Lung (tissue), 12 donors: ENCODE measurements around the gene MAP3K21. TPM values are rescaled to one million over a fixed set of nuclear protein-coding genes. Genes with fewer than 3 reads are reported as not detected.

Experiments
- ATAC-seq: fragments of 200-7000 bp; cut with Tn5 transposase; one replicate; pipeline ENCODE4 v1.9.1; 2020; ENCODE audit warnings: moderate number of reproducible peaks; ENCODE audit not compliant: insufficient read depth, low FRiP score
- DNase-seq, 3 donors: peaks; one replicate each; pipeline ENCODE4 v3.0.0-alpha.2; 2013 to 2017
- H3K27ac ChIP-seq, 2 donors: one replicate each; pipeline ENCODE4 v1.5.1; 2013; ENCODE audit warnings: mild to moderate bottlenecking in 2 of 2, moderate library complexity in 2 of 2, control low read depth in 1 of 2, inconsistent platforms in 1 of 2, low read depth in 1 of 2, low read length in 1 of 2
- H3K27me3 ChIP-seq, 3 donors: one replicate each; pipeline ENCODE4 v1.5.1; 2013; ENCODE audit warnings: low read length in 2 of 3; ENCODE audit not compliant: control insufficient read depth in 3 of 3, insufficient read depth in 3 of 3
- H3K36me3 ChIP-seq, 4 donors: one replicate each; pipeline ENCODE4 v1.5.1; 2013; ENCODE audit warnings: low read length in 4 of 4, mild to moderate bottlenecking in 1 of 4, moderate library complexity in 1 of 4; ENCODE audit not compliant: control insufficient read depth in 4 of 4, insufficient read depth in 4 of 4
- H3K4me1 ChIP-seq, 5 donors: one replicate each; pipeline ENCODE4 v1.5.1; 2013; ENCODE audit warnings: low read length in 5 of 5, mild to moderate bottlenecking in 2 of 5, moderate library complexity in 1 of 5; ENCODE audit not compliant: control insufficient read depth in 5 of 5, insufficient read depth in 5 of 5
- H3K4me3 ChIP-seq: one replicate; pipeline ENCODE4 v1.5.1; 2013; ENCODE audit warnings: mild to moderate bottlenecking, control low read depth, moderate library complexity
- H3K9ac ChIP-seq, 2 donors: one replicate each; pipeline ENCODE4 v1.5.1; 2013; ENCODE audit warnings: low read length in 2 of 2, control low read depth in 1 of 2; ENCODE audit not compliant: insufficient read depth in 1 of 2
- H3K9me3 ChIP-seq, 4 donors: one replicate each; pipeline ENCODE4 v1.5.1; 2013; ENCODE audit warnings: low read length in 3 of 4, mild to moderate bottlenecking in 1 of 4, moderate library complexity in 1 of 4; ENCODE audit not compliant: control insufficient read depth in 4 of 4, insufficient read depth in 3 of 4
- WGBS, 2 donors: extraction: QIAGEN DNeasy Blood & Tissue Kit; methylation state at CpG; one replicate each; pipeline ENCODE4 v1.1.7; 2013; 5-methylcytosine and 5-hydroxymethylcytosine counted together
- polyA plus RNA-seq, 2 donors: library from polyadenylated mRNA; stranded (reverse); fragments of 200-250 nt; gene quantifications; one replicate each; pipeline ENCODE4 v1.2.1, GENCODE V29; 2013
- total RNA-seq, 2 donors: library from RNA; depleted of rRNA in 1 of 2; stranded (reverse); fragments of >200 nt in 1 of 2; gene quantifications; one replicate each; pipeline ENCODE4 v1.2.1, GENCODE V29; 2014 to 2021
- TF ChIP-seq, protein P1 (sequence below): IDR thresholded peaks from 2 replicates; pipeline ENCODE4 v1.5.1; 2012; ENCODE audit warnings: mild to moderate bottlenecking; ENCODE audit errors: control extremely low read depth, extremely low read depth
- donor health status: control.
- donor health status: control.
- donor health status: Bipolar disorder and iron deficiency.
- donor health status: healthy.
- donor health status: DM: yes; HTN: yes; CAD: no.

The MAP3K21 gene
- total and polyA plus RNA-seq, 4 donors, result 3.2 to 11.4 (median 5.7) TPM

DNA sequence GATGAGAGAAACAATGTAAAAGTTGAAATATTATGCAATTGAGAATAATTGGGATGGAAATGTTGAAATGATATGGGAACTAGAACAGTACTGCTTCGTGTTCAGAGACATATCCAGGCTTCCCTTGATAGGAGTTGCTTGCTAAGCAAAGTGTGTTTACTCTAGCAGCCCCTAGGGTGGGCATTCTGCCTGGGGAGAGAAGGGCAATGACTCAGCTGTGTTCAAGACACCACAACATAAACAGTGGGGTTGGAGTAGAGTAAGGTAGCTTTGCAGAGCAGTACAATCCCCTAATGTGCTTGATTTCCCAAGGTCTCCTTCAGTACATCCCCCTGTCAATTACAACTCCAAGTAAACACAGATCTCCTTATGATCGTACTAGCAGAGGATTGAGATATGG lies 27.2 kb upstream of the MAP3K21 start:
- DNase-seq (no peak), ATAC-seq (no peak)
- no peaks in the 10 kb centered on the region for H3K36me3 ChIP-seq
- TF ChIP-seq, protein P1, sequence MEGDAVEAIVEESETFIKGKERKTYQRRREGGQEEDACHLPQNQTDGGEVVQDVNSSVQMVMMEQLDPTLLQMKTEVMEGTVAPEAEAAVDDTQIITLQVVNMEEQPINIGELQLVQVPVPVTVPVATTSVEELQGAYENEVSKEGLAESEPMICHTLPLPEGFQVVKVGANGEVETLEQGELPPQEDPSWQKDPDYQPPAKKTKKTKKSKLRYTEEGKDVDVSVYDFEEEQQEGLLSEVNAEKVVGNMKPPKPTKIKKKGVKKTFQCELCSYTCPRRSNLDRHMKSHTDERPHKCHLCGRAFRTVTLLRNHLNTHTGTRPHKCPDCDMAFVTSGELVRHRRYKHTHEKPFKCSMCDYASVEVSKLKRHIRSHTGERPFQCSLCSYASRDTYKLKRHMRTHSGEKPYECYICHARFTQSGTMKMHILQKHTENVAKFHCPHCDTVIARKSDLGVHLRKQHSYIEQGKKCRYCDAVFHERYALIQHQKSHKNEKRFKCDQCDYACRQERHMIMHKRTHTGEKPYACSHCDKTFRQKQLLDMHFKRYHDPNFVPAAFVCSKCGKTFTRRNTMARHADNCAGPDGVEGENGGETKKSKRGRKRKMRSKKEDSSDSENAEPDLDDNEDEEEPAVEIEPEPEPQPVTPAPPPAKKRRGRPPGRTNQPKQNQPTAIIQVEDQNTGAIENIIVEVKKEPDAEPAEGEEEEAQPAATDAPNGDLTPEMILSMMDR, result no peak
- H3K27me3 ChIP-seq, result peaks cover 0 to 7% (median 0%) of the 10 kb centered on the region in 3 donors
- H3K9ac ChIP-seq, result no peak overlapping the region
- WGBS, 2 donors, result 67% methylated on average over 2 of the region's 2 CpGs
- no peak overlapping the region for H3K27ac ChIP-seq
- H3K9me3 ChIP-seq, result peaks cover 0 to 3% (median 0%) of the 10 kb centered on the region in 4 donors
- no peak overlapping the region for H3K4me3 ChIP-seq
- peaks cover 0 to 3% (median under 1%) of the 10 kb centered on the region in 5 donors for H3K4me1 ChIP-seq

DNA sequence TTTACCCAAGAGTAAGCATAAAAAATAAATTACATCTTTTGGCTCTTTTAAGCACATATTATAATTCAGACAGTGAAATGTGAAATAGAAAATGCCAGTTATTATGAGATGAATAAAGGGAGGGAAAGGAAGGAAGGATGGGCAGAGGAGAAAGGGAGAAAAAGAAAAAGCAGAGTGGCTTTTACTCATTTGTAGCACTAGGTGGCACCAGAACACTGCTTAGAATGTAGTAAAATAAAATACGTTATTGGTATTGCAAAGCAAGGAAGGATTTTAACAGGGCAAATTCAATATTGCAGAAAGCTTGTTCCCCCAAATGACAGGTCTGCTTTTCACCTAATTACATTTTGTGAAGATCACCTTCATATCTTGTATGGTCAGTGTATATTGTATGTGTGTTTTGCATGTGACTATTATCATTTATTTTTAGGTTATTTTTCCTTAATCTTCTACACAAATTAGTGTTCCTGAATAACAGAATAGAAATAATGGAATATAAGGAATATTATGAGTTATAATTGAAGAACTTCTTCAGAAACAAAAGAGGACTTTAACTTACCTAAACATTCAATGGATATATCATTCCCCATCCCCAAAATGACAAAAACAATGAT lies 22.9 kb upstream of the MAP3K21 start:
- Histone ChIP-seq H3K36me3 (no peaks in the 10 kb centered on the region), H3K27me3 (peaks cover 0 to 2% (median 0%) of the 10 kb centered on the region in 3 donors), H3K4me1 (no peaks in the 10 kb centered on the region), H3K27ac (no peak overlapping the region), H3K9me3 (peaks cover 0 to 3% (median 0%) of the 10 kb centered on the region in 4 donors), H3K4me3 (no peak overlapping the region), H3K9ac (no peak overlapping the region)
- 0% methylated on average over 1 of the region's 1 CpG for WGBS, 2 donors
- TF ChIP-seq, protein P1, result peak; percentile 63
- peak; percentile 27 for ATAC-seq
- DNase-seq, result peak in 2 of 3 donors; percentile 33 to 53

DNA sequence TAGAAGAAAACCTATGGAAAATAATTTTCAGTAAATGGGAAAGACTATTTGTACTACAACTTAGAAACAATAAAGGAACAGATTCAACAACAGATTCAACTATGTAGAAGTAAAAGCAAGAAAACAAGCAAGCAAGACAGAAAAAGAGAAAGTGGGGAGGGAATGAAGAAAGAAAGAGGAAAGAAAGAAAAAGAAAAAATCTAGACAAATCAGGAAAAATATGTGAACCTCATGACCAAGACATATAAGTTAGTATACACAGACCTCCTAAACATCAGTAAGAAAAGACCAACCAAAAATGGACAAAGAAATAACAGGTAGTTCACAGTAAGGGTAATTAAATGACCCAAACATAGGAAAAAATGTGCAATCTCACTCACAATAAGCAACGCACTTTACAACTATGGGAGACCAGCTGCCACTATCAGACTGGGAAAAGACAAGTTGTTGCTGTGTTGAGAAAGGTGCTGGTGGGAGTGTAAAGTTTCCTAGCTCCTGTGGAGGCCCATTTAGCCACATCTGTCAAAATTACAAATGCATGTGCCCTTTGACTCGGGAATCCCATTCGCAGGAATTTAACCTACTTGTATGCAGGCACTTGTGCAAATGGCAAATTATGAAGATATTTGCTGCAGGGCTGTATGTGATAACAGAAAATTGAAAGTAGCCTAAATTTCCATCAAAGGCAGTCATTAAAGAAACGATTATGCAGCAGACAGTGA lies 13.9 kb upstream of the MAP3K21 start:
- H3K27ac ChIP-seq, result no peak overlapping the region
- TF ChIP-seq, protein P1, result no peak
- H3K36me3 ChIP-seq, result no peaks in the 10 kb centered on the region
- no peak for ATAC-seq
- no peak for DNase-seq
- no peaks in the 10 kb centered on the region for H3K9me3 ChIP-seq
- peaks cover 0 to 14% (median 5%) of the 10 kb centered on the region in 3 donors for H3K27me3 ChIP-seq
- 71 to 86% methylated on average over 4 of the region's 4 CpGs for WGBS, 2 donors
- H3K4me3 ChIP-seq, result no peak overlapping the region
- H3K9ac ChIP-seq, result no peak overlapping the region
- no peaks in the 10 kb centered on the region for H3K4me1 ChIP-seq
